AG04450 (cell line): ENCODE measurements around the gene TMEM256. TPM values are rescaled to one million over a fixed set of nuclear protein-coding genes. Genes with fewer than 3 reads are reported as not detected.

Experiments used
- CTCF ChIA-PET: fragments of 300-600, 350-600 bp; formaldehyde crosslinking; extraction: SDS; loops from one replicate; lab custom pipeline; 2022; ENCODE audit warnings: antibody characterized with exemption, inconsistent platforms; lab: Charles Lee
- POLR2A ChIA-PET: fragments of 350-600 bp; formaldehyde crosslinking; extraction: SDS; loops from one replicate; lab custom pipeline; 2021; ENCODE audit warnings: antibody characterized with exemption, inconsistent platforms; lab: Yijun Ruan, JAX
- DNase-seq: peaks from one replicate; pipeline ENCODE4 v3.0.0-alpha.2; 2011; ENCODE audit warnings: low read depth, low spot score
- H3K27ac ChIP-seq: one replicate; pipeline ENCODE4 v1.5.1; 2012; ENCODE audit warnings: low read depth, low read length, control low read depth
- H3K27me3 ChIP-seq: one replicate; pipeline ENCODE4 v1.6.0; 2012; ENCODE audit warnings: low read length; ENCODE audit not compliant: control insufficient read depth, insufficient read depth
- H3K4me3 ChIP-seq: 2 replicates; pipeline ENCODE4 v1.5.1; 2011; ENCODE audit warnings: mild to moderate bottlenecking, low read depth, low read length, control low read depth
- H3K9me3 ChIP-seq: 2 replicates; pipeline ENCODE4 v1.5.1; 2012; ENCODE audit warnings: low read length; ENCODE audit not compliant: control insufficient read depth, insufficient read depth
- CTCF ChIP-seq: IDR thresholded peaks from 2 replicates; pipeline ENCODE4 v1.5.1; 2011; ENCODE audit warnings: low read depth, low read length, control low read depth, inconsistent platforms
- polyA plus RNA-seq: library from polyadenylated mRNA; depleted of rRNA; stranded (reverse); fragments of >200 nt; gene quantifications from 2 replicates; pipeline ENCODE4 v1.2.3, GENCODE V29; 2011

Gene TMEM256
- polyA plus RNA-seq, 1 experiment, result 83.8 TPM

- ChIA-PET POLR2A (no interaction called here), CTCF (interaction anchor here (1.6 kb wide), 1 partner anchor 11 kb away, joined by 3 read pairs; no protein-coding TSS in a partner anchor)
- H3K27me3 ChIP-seq, result peaks cover 3% of the 10 kb centered on the region
- H3K27ac ChIP-seq, result no peak overlapping the region
- no peak for TF ChIP-seq CTCF
- no peak overlapping the region for H3K4me3 ChIP-seq
- H3K9me3 ChIP-seq, result peaks cover 1% of the 10 kb centered on the region; the same call in 1 of the 2 replicates
- no peak for DNase-seq
Measured at GRCh38 chr17:7426203-7426863, 22.4 kb upstream of the TMEM256 start.

GRCh38 chr17:7425756-7426155, 21.9 kb upstream of the TMEM256 start:
- Histone ChIP-seq H3K27me3 (peaks cover 3% of the 10 kb centered on the region), H3K27ac (no peak overlapping the region), H3K9me3 (peaks cover 7% of the 10 kb centered on the region; the same call in 1 of the 2 replicates), H3K4me3 (no peak overlapping the region)
- no peak for TF ChIP-seq CTCF
- CTCF ChIA-PET, result interaction anchor here (1.1 to 1.6 kb wide), 2 partner anchors 12 to 135 kb away, joined by 3 read pairs; no protein-coding TSS in a partner anchor
- POLR2A ChIA-PET, result interaction anchor here (1.1 kb wide), 1 partner anchor 22 kb away, joined by 4 read pairs; the partner anchor contains the start of gene TMEM256
- no peak for DNase-seq

GRCh38 chr17:7425316-7425715, 21.4 kb upstream of the TMEM256 start, which contains the start of gene SPEM2:
SPEM2 (plus strand) TSS chr17:7425616; CDS start chr17:7425689, 73 bp downstream.
- DNase-seq, result no peak
- peaks cover 3% of the 10 kb centered on the region for H3K27me3 ChIP-seq
- H3K4me3 ChIP-seq, result no peak within 1 kb of the TSS
- POLR2A ChIA-PET, result interaction anchor here (1.1 kb wide), 1 partner anchor 21 kb away, joined by 4 read pairs; the partner anchor contains the start of gene TMEM256
- TF ChIP-seq CTCF, result no peak
- CTCF ChIA-PET, result interaction anchor here (1.1 to 1.6 kb wide), 2 partner anchors 12 to 135 kb away, joined by 3 read pairs; no protein-coding TSS in a partner anchor
- no peak within 1 kb of the TSS for H3K27ac ChIP-seq
- H3K9me3 ChIP-seq, result peaks cover 11% of the 10 kb centered on the region; the same call in 1 of the 2 replicates

GRCh38 chr17:7423679-7424078, 19.8 kb upstream of the TMEM256 start:
- no peak for TF ChIP-seq CTCF
- peaks cover 15% of the 10 kb centered on the region; the same call in 1 of the 2 replicates for H3K9me3 ChIP-seq
- H3K27ac ChIP-seq, result no peak overlapping the region
- H3K27me3 ChIP-seq, result peaks cover under 1% of the 10 kb centered on the region
- DNase-seq, result no peak
- H3K4me3 ChIP-seq, result no peak overlapping the region
- ChIA-PET CTCF (interaction anchor here (0.7 to 0.8 kb wide), 2 partner anchors 22 to 166 kb away, joined by 6 to 7 read pairs; no protein-coding TSS in a partner anchor), POLR2A (interaction anchor here (0.5 to 0.6 kb wide), 2 partner anchors 61 to 74 kb away, joined by 3 to 5 read pairs; no protein-coding TSS in a partner anchor)

GRCh38 chr17:7421186-7421585, 17.3 kb upstream of the TMEM256 start:
- ChIA-PET POLR2A (interaction anchor here (0.7 to 1.5 kb wide), 3 partner anchors 14 to 139 kb away, joined by 3 read pairs; partner anchors contain the start of genes TMEM102 and TMEM256), CTCF (no interaction called here)
- peaks cover 15% of the 10 kb centered on the region; the same call in 1 of the 2 replicates for H3K9me3 ChIP-seq
- no peaks in the 10 kb centered on the region for H3K27me3 ChIP-seq
- H3K27ac ChIP-seq, result no peak overlapping the region
- no peak for DNase-seq
- TF ChIP-seq CTCF, result no peak
- H3K4me3 ChIP-seq, result no peak overlapping the region
